ENCODE measurements around the gene UVRAG. TPM values are rescaled to one million over a fixed set of nuclear protein-coding genes. Genes with fewer than 3 reads are reported as not detected.
"Not testable (repeated sequence)": the region's sequence is repeated elsewhere in the genome, so short reads cannot be mapped to it uniquely, and the experiment has no call there.

UVRAG gene
- total RNA-seq, 1 experiment from 2014 or later: 14.0 TPM

DNA sequence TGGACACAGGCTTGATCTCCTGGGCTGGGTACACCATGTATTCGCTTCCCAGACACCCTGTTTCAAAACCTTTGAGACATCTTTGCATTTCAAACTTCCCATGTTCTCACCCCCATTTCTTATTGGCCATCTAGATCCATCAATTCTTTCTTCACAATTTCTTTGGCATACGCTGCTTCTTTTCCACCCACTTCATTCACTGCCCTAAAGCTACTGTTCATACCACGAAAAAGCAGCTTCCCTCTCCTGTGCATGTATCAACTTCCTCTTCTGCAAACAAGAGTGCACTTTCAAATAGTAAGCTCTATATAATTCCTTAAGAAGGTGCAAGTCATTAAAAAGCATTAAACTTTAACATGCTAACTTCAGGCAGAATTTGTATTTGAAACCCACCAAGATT is 21.4 kb downstream of the UVRAG start:
- DNase-seq (ENCODE audit: low read depth): no peak

DNA sequence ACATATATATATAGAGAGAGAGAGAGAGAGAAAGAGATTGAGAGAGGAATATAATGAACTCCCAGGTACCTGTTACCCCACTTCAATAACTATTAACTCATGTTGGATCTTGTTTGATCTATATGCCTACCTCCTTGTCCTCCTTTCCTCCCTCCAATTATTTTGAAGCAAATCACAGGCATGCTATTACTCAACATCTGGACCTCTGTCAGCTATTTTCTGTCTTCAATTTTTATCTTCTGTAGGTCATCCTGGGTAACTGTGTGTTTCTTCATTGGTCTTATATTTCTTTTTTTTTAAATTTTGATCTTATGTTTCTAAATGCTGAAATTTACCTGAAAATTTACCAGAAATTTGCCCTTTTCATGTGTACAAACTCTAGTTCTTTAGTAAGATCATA is 24.8 kb downstream of the UVRAG start:
- DNase-seq (ENCODE audit: low read depth): no peak

DNA sequence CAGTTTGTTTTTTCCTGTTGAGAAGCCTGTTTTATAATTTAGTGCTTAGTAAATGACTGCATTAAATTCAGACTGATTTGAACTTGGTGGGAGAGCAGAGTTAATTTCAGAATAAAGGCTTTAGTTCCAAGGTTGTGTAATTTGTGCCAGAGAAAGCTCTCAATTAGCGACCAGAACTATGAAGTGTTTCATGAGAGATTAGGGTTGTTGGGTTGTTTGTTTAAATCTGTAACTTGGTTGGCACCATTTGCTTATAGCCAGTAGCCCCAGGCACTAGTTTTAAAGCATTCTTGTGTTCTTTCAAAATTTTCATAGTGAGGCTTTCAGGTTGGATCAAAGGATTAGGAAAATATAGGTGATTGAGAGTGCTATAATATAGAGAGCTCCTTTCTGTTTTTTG is 25.5 kb downstream of the UVRAG start:
- DNase-seq (ENCODE audit: low read depth): no peak

DNA sequence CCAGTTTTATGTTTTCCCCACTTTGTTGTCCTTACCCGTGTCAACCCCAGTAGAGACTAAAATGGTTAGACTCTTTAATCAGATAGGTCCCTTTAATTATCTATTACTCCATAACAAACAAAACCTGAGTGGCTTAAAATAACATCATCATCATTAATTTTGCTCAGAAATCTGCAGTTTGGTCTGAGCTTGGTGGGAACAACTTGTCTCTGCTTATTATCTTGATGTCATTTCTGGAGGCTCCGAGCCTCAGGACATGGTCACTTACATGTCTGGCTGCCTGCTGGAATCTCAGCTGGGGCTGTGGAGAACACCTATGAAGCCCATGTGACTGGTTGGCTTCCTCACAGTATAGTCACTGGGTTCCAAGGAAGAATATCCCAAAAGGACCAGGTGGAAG is 26.7 kb downstream of the UVRAG start:
- DNase-seq (ENCODE audit: low read depth): no peak

DNA sequence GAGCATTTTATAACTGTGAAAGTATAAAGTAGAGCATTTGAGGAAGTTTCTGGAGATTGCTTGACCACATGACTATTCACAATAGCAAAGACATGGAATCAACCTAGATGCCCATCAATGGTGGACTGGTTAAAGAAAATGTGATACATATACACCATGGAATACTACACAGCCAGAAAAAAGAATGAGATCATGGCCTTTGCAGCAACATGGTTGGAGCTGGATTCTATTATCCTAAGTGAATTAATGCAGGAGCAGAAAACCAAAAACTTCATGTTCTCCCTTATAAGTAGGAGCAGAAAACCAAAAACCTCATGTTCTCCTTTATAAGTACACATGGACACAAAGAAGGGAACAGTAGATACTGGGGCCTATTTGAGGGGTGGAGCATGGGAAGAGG is 30.3 kb downstream of the UVRAG start:
- no peak for DNase-seq (ENCODE audit: low read depth)

DNA sequence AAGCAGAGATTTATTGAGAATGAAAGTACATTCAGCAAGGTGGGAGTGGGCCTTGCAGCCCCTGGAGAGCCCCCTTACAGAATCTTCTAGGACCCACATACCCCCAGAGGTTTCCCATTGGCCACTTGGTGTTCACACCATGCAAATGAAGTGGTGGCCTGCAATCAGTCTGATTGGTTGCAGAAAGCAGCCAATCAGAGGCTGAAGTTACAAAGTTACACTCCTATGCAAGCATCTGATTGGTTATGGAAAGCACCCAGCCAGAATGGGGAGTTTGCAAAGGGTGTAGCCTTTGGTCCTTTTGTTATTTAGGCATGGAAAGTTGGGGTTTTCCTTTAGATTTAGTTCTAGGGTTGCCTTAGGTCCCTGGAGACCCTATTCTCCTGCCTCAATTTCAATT is 34.9 kb downstream of the UVRAG start:
- DNase-seq (ENCODE audit: low read depth): no peak

DNA sequence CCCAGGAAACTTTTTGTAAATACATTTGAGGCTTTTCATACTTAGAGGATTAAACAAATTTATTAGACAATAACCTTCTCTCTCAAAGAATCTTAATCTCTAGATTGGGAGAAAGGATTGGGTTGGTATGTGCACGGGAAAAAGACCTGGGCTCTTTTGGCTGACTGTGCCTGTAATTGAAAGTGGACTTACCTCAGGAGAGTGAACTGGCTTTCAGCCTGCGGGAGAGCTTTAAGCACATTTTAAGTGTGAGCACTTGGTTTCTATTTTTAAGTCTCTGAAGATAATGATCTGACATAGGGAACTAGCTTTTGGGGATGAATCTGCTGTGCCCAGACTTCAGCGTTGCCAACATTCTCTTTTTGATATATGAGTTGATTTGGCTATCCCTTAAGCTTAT is 35.8 kb downstream of the UVRAG start:
- DNase-seq (ENCODE audit: low read depth): no peak

DNA sequence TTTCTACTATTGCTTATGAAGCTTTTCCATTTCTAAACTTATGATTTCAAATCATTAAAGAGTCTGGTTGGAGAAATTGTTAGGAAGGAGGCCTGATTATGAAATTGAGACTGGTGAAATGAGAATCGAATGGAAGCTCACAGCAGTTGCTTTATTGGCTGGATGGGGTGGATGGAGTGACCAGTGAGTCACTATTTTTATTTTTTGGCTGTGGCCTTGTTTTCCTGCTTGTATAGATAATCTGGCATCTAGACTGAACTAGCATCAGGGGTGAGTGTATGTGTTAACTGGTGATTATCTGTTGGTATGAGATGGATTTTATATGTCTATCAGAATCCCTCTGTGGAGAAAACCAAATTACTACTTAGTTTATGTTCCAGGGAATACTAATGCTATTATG is 36.2 kb downstream of the UVRAG start:
- no peak for DNase-seq (ENCODE audit: low read depth)

DNA sequence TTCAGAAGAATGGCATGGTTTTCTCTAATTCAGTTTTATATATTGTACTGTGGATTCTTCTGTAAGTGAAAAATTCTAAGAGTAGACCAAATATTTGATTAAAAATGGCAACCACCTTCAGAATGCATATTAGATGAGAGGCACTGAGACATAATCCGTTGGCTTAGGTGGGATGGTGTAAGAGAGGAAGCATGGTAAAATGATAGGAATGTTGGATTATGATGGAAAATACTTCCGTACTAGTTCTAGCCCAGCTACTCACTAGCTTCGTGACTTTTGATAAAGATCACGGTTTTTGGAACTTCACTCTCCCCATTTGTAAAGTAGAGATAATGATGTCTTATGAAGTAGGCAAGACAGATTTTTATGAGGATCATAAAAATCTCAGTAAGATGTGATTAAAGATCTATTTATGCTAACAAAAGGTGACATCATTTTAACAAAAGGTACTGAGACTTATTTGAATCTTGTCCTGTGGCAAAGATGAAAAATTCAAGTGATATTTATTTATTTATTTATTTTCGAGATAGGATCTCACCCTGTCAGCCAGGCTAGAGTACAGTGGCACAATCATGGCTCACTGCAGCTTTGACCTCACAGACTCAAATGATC is 37.5 kb downstream of the UVRAG start:
- no peak for DNase-seq (ENCODE audit: low read depth)

DNA sequence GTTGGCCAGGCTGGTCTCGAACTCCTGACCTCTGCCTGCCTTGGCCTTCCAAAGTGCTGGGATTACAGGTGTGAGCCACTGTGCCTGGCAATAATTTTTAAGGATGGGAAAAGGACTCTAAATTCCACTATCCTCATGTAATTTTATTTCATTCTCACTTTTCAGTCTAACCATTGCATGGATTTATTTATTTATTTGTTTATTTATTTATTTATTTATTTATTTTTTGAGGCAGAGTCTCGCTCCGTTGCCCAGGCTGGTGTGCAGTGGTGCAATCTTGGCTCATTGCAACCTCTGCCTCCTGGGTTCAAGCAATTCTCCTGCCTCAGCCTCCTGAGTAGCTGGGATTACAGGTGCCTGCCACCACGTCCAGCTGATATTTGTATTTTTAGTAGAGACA is 38.6 kb downstream of the UVRAG start:
- not testable (repeated sequence) for DNase-seq (ENCODE audit: low read depth)

DNA sequence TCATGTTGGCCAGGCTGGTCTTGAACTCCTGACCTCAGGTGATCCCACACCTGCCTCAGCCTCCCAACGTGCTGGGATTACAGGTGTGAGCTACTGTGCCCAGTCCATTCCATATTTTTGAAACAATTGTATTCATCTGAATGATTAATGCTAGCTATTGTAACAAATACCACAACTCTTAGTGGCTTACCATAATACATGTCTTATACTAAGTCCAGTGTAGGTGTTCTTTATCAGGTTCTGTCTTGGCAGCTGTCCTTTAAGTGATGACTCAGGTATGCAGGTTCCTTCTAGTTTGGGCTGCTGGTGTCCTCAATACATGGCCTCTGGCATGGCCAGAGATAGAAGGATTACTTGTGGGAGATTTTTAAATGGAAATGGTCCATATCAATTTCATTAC is 39.0 kb downstream of the UVRAG start:
- no peak for DNase-seq (ENCODE audit: low read depth)

DNA sequence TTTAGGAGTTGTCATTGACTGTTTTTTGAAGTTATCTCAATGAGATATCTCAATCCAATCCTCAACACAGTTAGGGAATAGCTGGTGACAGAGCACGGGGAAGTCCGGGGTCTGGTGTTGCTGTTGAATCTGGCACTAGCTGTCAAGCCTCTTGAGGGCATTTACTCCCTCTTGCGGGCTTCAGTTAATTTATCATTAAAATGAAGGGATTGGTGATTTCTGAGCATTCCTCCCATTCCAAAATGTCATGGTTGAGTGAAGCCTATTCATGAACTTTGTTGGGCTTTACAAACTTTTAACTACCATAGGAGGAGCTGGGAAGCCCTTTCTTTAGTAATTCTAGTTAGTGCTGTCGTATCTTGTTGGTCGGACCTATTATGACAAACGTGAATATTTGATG is 40.2 kb downstream of the UVRAG start:
- no peak for DNase-seq (ENCODE audit: low read depth)

DNA sequence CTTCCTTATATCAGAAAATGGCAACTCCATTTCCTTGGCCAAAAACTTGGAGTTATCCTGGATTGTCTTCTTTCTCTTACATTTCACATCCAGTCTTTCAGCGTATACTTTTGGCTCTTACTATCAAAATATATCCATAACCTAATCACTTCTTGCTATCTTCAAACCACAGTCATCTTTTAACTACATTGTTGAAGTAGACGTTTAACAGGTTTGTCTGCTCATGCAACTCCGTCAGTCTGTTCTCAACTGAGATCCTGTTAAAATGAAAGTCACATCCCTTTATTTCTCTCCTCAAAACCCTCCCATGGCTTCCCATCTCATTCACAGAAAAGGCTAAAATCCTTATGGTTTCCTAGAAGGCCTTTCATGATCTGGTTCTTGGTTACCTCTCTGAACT is 41.9 kb downstream of the UVRAG start:
- DNase-seq (ENCODE audit: low read depth): no peak

DNA sequence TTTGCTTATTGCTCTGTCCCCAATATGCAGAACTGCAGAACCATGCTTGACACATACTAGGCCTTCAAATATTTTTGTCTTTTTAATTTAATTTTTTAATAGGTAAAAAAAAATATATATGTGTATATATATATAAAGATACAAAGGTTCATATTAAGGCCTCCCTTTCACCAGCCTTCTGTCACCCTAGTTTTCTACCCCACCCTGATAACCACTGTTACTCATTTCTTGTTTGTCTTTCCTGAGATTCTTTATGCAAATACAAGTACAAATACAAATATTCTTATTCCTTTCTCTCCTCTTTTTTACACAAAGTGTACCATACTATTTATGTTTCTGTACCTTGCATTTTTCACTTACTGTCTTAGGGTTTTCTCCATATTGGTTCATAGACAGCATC is 43.0 kb downstream of the UVRAG start:
- no peak for DNase-seq (ENCODE audit: low read depth)

DNA sequence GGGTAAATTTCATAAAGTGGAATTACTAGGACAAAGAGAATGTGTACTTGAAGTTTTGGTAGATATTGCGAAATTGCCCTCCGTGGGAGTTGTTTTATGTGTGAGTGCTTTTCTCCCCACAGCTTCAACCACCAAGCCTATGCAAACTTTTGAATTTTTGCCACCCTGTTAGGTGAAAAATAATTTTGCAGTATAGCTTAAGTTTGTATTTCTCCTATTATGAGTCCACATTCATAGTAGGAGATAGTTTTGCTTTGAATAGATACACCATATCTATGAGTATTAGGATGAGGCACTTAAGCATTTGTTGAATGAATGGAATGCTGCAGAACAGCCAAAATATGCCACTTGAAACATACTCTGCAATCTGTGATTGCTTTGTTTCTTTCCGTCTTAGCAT is 43.6 kb downstream of the UVRAG start:
- DNase-seq (ENCODE audit: low read depth): no peak

DNA sequence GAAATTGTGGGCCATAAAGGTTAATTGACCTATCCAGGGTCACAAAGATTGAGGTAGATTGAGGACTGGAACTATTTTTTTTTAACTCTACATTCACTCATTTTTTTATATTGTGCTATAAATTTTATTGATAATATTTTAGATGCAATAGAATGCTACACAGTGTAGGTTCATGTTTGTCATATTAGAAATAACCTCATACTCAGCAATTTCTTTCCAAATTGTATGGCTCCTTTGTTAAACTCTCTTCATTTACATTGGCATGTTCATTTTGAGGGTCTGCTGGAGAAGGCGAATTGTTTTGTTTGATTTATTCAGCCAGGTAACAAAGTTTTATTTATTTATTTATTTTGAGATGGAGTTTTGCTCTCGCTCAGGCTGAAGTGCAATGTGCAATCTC is 44.6 kb downstream of the UVRAG start:
- no peak for DNase-seq (ENCODE audit: low read depth)

DNA sequence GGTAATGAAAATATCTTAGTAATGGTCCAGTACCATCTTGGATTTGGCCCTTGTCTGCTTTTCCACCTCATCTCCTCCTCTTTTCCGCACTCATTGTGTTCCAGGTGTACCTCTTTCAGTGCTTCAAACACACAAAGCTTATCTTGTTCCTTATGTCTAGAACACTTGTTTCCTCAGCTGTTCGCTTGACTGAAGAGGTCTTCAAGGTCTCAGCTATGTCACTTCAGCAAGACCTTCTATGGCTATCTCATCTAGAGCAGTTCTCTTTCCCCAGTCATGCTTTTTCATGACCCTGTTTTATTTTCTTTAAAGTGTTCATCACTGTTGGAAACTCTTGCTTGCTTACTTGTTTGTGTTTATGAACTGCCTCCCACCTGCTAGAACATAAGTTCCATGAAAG is 47.4 kb downstream of the UVRAG start:
- DNase-seq (ENCODE audit: low read depth): no peak

DNA sequence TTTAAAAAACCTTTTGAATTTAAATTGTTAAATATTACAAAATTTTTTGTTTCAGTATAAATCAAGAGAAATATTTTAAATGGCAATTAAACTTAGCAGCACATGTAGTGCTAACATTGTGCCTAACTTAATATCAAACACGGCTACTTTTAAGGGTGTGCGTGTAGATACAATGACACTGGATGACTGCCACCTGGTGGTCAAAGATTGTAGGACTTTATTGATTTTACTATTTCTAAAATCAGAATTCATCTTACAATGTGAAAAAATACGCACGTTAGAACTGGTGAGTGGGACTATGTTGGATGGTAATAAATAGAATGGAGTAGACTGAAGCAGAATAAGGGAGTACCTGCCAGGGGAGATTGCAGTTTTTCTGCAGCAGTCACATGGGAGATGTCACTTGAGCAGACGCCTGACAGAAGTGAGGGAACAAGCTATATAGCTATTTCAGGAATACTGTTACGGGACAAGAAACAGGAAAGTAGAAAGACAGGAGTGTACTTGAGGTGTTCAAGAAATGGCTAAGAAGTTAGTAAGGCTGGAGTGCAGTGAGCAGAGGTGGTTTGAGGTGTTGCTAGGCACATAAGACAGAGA is 52.9 kb downstream of the UVRAG start:
- DNase-seq (ENCODE audit: low read depth): peak; percentile 26

DNA sequence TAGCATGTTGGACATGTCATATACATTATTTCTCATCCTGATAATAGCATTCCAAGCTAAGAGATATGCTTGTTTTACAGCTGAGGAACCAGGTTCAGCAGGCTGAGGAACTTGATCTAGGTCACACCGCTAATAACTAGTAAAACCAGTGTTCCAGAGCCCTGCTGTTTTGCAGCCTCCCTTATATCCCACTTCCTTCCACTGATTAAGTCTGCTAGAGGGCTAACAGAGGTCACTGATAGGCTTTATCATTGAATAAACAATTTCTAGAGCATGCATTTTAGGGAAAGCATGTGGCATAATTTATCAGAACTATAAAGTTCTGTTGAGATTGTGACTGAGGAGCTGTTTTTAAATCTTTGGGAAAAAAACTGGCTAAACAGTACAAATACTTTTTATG is 54.0 kb downstream of the UVRAG start:
- DNase-seq (ENCODE audit: low read depth): no peak

DNA sequence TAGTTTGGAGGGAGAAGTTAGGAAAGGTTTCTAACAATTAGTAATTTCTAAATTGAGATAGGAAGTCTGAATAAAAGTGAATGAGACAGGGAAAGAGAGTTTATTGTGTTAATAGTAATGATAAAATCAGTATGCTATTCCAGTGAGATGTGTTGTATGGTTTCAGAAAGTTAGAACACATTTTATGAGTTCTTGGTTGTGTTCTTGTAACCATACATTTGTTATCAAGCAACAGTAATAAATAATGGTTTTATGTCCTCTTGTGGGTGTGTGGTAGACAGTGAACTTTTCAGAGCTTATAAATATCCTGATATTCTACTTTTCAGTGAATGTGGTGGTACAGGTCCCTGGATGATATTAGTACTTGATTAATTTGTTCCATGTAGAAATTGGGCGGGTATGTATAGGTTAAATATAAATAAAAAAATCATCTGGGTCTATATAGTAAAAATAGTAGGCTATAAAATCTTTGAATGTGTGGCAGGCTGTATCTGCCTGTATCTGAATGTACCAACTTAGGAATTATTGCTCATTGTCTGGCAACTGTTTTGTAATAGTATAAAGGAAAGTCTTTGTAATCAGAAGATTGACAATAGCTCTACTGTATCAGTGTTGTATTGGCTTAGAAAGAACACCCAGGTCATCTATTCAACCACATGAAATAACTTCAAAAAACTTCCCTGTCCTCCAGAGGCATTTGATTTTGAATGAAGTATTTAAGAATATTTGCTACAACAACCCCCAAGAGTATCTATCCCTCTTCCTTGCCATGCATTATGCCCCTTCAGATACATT is 54.8 kb downstream of the UVRAG start:
- no peak for DNase-seq (ENCODE audit: low read depth)

DNA sequence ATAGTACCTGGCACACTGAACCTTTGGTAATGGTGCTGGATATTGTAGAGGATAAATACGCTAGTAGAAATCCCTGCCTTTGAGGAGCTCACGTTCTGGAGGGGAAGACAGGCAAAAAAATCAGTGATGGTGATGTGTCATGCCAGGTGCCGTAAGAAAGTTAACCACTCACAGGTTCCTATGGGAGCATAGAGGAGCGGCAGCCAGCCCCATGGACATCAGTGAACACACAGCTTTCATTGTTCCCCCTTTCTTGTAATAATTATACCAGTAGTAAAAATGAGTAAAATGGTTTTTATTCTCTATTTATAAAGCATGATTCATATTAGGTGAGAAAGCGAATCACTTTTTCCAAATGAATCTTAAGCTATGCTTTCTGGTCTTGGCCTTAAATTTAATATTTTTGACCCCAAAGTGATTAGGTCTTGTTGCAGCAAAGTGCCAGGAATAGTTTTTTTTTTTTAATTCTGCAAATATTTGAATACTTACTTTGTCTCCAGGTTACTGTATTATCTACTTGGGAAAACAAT is 57.9 kb downstream of the UVRAG start:
- peak; percentile 6 for DNase-seq (ENCODE audit: low read depth)

DNA sequence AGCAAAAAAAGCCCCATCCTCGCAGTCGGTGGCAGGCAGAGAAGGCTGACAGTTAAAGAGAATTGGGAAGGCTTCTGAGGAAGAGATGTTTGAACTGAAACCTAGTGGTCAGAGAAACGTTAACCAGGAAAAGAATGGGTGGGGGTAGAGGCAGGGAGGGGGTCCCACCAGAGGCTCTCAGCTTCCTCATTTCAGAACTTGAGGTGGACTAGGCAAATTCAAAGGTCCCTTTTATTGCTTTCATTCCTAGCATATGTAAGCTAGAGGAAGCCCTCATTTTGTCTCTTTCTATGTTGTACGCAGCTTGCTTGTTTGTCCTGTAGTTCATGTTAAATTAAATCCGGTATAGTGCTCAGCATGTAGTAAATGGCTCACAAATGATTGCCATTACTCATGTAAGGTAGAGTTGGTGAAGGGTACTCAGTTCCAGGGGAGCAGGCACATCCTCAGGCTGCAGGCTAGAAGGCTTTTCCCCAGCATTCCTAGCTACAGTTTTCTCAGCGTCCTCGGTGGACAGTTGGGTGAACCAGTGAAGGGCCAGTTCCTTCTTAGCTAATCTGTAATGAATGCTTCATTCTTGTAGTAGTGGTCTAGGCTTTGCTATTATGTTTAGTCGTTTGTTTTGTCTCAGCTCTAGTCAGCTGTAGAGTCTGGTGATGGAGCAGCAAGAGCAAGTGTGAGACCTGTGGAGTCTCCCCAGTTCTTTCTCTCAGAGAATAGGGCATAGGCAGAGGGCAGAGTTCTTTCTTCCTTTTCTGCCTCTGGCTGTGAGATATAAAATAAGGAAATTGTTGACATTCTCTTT is 58.6 kb downstream of the UVRAG start:
- DNase-seq (ENCODE audit: low read depth): no peak
